Mammary epithelial cell (primary cell): Measurements from ENCODE around the gene ANKRD52.

Experiments used
- CTCF ChIP-seq, 2 donors: IDR thresholded peaks in 1 of 2; conservative IDR thresholded peaks in 1 of 2; 2 replicates each; pipeline ENCODE4 v1.5.1; 2011 to 2012; ENCODE audit warnings: inconsistent platforms in 2 of 2, low read length in 2 of 2, mild to moderate bottlenecking in 2 of 2, control low read depth in 1 of 2, low read depth in 1 of 2; ENCODE audit not compliant: insufficient read depth in 1 of 2; ENCODE audit errors: extremely low read depth in 1 of 2
- EZH2 ChIP-seq: IDR thresholded peaks from 2 replicates; pipeline ENCODE4 v1.6.1; 2012; ENCODE audit warnings: low read length, inconsistent platforms, borderline replicate concordance

- TF ChIP-seq CTCF (conservative IDR thresholded peaks at IDR 0.05 in 1 of 2, IDR thresholded peaks at IDR 0.05 in 1 of 2; ENCODE audit: extremely low read depth in 1 of 2, insufficient read depth in 1 of 2, low read depth in 1 of 2, low read length in 2 of 2) (no peak), EZH2 (no peak)
Measured at GRCh38 chr12:56258820-56259183, 618 bp upstream of the ANKRD52 start.
